Activated CD4-positive, CD25-positive, alpha-beta regulatory T cell treated with anti-CD3 and anti-CD28 coated beads, Interleukin-2, amount 50 U/mL, for 72 hours (primary cell): ENCODE results near the gene YOD1.

ENCODE experiments used
- DNase-seq: peaks from one replicate; pipeline ENCODE4 v3.0.0; 2021

YOD1 gene

GRCh38 chr1:207024202-207025145, 26.5 kb downstream of the YOD1 start:
- DNase-seq = no peak

- DNase-seq = no peak
Measured at GRCh38 chr1:207022996-207023679, 27.9 kb downstream of the YOD1 start.

GRCh38 chr1:207021876-207022596, 29.0 kb downstream of the YOD1 start:
- DNase-seq = no peak

DNA sequence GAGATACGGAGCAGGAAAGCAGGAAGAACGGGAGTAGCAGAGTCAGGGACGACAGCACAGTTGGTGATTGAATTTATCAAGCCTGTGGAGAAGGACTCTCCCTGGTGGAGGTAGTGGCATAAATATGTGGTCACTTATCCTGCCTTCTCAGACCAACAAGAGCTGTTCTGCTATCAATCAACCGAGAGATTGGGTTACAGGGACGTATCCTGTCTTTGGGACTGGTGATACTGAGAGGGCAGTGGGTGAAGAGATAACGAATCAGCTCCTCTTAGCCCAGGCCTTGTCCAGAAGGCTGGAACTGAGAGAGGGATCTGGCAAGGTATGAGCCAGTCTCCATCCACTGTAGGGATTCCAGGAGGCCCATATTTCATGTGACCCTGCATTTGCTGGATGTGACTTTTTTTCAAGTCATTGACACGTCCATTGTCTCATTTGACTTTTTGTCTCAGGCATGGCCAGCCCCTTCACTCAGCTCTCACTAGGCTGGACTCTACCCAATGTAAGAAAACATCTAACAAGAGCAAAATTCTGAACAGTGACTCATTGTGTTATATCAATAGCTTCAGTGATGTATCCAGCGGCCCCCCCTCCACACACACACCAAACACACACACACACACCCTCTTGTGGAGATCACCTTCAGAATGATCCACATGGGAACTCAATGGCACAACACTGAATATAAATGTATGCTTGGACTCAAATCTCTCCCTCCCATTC, 29.7 kb downstream of the YOD1 start:
- DNase-seq = no peak

- DNase-seq = no peak
Measured at GRCh38 chr1:207020709-207021107, 30.3 kb downstream of the YOD1 start.

DNA sequence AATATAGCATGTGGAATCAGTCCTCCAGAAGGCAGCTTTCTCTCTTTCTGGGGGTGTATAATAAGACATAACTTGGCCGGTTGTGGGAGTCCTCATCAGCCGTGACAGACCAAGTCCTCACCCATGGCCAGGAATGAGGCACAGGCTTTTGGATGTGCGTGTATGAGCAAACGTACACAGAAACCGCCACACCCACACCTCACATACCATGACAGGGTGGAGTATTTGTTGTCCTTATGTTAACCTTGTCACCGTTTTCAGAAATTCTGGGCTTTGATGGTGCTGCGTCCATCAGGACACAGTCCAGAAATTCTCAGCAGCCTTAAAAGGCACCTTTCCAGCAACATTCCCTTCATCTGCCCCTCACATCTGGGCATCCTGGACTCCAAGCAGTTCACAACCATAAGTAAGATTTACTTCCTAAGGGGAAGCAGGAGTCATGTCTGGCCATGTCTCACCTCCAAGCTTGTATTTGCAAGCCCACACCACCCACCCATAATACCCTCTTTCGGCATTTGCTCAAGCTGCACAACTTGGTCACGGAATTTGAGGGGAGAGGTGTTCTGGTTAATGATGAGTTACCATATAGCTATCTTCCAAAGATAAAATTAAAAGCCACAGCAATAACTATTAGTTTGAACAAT, 30.8 kb downstream of the YOD1 start:
- DNase-seq = no peak

DNA sequence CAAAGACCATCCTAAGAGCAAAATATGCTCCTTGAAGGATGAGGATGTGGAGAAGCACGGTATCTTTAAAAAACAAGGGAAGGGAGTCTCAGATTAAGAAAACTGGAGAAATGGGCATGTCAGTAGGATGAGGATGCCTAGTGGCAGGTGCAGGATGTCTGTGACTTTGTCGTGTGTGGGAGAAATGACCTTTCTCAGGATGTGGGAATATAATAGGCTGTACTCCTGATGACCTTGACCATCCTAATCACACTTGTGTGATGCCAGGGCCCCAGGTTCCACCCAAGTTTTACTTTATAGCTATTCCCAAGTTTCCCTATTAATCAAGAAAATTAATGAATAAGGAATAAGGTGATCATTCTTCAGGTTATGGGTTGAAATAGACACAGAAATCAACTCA, 31.3 kb downstream of the YOD1 start:
- no peak for DNase-seq

DNA sequence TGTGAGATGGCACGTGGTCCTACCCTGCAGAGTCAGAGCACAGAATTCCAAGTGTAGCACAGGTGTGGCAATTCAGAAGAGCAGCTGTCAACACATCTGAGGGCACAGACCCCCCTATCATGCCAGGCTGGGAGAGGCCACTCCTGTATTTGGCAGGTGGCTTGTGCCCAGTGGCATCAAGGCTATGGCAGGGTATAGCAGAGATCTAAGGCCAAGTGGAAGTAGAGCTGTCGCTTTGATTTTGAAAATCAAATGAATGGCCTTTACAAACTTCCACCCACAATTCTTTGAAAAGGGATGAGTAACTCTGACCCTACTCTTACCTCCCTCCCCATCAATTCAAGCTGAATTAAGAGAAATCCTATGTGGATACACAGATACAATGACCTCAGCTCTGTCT, 31.8 kb downstream of the YOD1 start:
- no peak for DNase-seq

GRCh38 chr1:207018707-207019106, 32.3 kb downstream of the YOD1 start:
- no peak for DNase-seq

DNA sequence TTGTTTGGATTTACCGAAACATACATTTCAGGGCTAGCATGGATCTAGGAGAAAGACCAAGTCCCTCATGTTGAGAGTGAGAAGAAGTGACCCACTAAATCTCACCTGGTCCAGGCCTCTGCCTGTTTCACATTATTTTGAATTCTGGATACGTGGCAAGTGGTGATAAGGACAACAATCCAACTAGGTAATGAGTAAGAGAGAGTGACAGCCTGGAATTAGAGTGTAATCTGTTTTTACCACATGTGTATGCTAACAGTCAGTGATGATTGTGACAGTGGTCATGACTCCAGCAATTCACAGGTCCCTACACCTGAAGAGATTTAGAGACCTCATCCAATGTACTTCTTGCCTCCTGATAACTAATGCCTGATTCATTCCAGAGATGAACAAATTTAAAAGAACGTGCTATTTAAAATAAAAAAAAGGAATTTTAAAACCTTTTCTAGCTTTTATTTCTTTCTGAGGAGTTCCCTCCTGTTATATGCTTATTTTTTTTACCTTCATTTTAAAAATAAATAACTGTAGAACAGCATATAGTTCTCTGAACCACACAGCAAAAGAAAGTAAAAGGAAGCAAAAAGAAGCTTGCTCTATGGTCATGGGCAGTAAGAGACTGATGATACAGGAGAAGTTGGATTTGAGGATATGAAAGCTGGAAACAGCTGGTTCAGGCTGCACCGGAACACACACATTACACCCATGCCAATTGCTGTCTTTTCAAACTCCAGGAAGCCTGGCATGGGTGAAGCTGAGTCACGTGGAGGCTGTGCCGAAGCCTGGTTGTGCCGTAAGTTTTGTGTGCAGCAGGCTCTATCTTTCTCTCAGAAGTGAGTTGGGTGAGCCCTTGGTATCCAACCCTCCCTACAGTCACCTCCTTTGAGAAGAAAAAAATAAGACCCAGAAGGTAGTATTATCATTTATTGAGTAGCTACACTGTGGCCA, 33.1 kb downstream of the YOD1 start:
- DNase-seq = no peak

DNA sequence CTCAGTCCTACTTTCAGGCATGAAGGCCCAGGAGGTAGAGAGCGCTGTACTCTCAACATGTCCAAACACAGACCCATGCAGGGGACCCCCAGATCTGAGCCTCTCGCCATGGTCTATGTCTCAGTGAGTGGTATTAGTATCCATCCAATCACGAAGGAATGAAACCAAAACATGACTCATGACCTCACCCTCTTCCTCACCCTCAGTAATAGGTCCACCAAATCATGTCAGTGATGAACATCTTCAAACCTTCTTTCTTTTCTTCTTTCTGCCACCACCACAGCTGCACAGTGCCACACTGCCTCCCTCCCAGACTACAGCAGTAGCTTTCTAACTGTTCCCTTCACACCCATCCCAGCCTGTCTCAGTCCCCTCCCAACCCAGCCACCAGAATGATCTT, 35.2 kb downstream of the YOD1 start:
- no peak for DNase-seq

DNA sequence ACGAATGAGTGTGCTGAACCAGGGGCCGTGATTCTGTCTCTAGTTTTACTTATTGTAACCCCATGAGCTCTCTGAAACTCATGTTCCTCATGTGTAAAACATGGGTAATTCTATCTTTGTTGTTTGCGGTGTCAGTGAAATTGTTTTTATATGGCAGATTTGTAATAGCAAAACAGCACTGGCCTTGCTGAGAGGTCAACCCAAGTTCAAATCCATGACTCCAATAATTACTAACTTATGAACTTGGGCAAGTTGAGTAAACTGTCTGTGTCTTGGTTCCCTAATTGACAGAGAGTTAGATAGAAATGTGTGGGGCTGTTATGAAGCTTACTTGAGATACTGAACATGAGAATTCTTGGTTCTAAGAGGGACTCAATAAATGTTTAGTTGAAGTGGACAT, 36.3 kb downstream of the YOD1 start:
- no peak for DNase-seq

DNA sequence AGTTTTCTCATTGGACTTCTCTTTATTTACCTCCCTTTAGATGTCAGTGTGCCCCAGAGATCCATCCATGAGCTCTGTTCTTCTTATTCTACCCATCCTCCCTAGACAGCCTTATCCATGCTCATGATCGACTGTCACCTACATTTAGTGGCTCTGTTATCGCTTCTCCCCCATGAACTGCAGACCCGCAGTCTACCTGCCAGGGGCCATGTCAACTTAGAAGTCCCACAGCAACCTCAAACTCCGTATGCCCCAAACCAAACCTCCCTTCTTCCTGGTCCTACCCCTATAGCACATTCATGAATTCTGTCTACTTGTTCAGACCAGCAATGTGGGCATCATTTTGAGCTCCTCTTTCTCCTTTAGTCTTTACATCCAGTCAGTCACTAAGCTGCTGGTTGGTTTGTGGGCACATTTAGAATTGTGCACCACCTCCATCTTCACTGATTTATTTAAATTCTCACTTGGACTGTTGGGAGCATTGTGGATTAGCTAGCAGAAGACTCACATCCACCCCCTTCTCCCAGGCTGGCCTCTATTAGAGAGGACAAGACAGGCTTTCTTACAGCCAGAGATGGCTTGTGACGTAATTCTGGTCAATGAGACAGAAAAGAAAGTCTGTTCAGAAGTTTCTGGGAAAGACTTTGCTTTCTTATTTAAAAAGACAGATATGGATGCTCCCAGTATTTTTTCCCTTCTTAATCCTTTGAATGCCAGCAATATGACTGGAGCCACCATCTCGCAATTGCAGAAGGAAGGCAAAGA, 37.5 kb downstream of the YOD1 start:
- DNase-seq = no peak

DNA sequence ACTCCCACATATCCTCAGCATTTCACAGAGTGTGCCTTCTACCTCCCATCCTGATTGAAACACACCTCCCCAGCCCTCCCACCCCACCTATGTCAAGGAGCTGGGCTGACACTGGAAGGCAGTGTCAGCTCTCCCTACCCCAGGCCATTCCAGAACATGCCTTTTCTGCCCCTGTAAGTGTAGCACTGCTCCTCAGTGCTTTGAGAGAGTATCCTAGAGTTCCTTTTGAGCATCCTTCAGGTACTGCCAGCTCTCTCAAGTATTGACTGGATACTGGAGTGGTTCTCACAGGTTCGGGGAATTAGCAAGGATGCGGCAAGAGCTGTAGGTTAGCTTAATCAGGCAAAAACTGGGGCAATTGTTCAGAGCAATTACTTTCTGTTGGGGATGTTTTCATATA, 40.3 kb downstream of the YOD1 start:
- DNase-seq = no peak

GRCh38 chr1:207009945-207010344, 41.1 kb downstream of the YOD1 start:
- DNase-seq = no peak

DNA sequence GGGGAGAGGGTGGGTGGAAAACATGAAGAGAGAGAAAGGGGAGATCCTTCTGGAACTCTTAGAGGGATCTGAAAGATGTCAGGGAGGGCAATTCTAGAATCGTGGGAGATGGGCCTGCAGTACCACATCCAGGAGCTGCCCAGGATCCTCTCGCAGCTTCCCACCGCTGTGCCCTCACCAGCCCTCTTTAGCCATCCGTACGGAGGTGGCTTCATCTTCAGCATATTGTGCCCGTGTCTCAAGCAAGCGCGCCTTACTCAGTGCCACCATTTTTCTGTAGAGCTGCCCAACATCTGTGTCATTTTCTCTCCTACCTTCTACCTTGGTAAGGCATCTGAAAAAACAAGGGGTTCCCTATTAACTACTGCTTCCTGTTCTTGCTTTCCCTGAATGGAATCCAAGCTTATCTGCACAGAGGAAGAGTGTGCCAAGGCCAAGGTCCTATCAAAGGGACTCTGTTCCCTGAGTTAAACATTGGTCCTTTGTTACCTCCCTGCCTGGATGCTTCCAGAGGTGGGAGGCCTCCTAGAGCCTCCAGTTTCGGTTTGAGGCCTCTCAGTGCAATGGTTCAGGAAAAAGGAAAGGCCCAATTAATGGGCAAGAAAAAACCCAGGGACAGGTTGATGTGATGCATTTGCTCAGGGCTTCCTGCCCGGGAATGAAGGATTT, 41.7 kb downstream of the YOD1 start:
- no peak for DNase-seq

DNA sequence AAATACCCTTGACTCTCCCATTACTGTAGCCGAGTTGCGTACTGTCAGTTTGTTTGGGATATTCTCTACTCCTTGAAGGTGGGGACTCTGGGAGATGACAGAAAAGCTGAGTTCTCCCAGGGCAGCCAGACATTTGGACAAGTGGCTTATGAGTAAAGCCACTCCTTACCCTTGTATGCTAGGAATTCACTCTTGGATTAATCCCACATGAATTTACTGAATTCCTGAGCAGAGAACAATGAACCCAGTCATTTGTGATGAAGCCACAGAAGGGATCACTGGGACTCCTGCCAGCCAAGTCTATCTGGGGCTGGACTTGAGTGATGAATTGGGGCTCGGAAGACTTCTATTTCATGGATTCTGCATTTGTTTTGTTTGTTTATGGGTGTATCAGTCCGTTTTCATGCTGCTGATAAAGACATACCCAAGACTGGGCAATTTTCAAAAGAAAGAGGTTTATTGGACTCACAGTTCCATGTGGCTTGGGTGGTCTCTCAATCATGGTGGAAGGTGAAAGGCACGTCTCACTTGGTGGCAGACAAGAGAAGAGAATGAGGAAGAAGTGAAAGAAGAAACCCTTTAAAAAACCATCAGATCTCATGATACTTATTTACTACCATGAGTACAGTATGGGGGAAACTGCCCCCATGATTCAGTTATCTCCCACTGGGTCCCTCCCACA, 43.5 kb downstream of the YOD1 start:
- DNase-seq = no peak

GRCh38 chr1:207006914-207007313, 44.1 kb downstream of the YOD1 start:
- no peak for DNase-seq

- DNase-seq = no peak
Measured at GRCh38 chr1:207006083-207006482, 44.9 kb downstream of the YOD1 start.
